ENCODE data around the gene SLC52A1. TPM values are rescaled to one million over a fixed set of nuclear protein-coding genes. Genes with fewer than 3 reads are reported as not detected.
A peak's percentile ranks its signal among the peaks of the same experiment; 100 is the strongest.

Gene SLC52A1
- polyA plus RNA-seq, 3 donors, result not detected

- H3K27me3 ChIP-seq (ENCODE audit: control insufficient read depth in 2 of 2, insufficient read depth in 2 of 2, low read length in 2 of 2), result peaks cover 0 to 10% of the 10 kb centered on the region in 2 donors
- no peak for DNase-seq
- no peak overlapping the region for H3K9ac ChIP-seq (ENCODE audit: insufficient read depth, low read length, poor library complexity, severe bottlenecking)
- TF ChIP-seq CTCF (IDR thresholded peaks at IDR 0.05), result no peak
- peaks cover 37 to 40% of the 10 kb centered on the region in 2 donors for H3K36me3 ChIP-seq (replicated peaks in 1 of 2; ENCODE audit: control insufficient read depth in 1 of 2, insufficient read depth in 2 of 2, low read length in 2 of 2)
- Mint-ChIP-seq H3K36me3 (peaks cover 44 to 47% of the 10 kb centered on the region in 2 donors), H3K4me3 (peak overlapping the region; percentile 85 to 91), H3K9me3 (peaks cover 0 to 2% (median 0%) of the 10 kb centered on the region in 7 donors), H3K27me3 (ENCODE audit: low read depth in 3 of 3) (peaks cover 17 to 30% (median 18%) of the 10 kb centered on the region in 3 donors), H3K4me1 (peaks cover 34% of the 10 kb centered on the region), H3K27ac (peak overlapping the region in 1 of 7 donors; percentile 51)
- H3K79me2 ChIP-seq (ENCODE audit: insufficient read depth, low read length), result peaks cover 9% of the 10 kb centered on the region
- H2AFZ ChIP-seq (ENCODE audit: insufficient read depth, low read depth, low read length, poor library complexity, severe bottlenecking), result no peak overlapping the region
- no peaks in the 10 kb centered on the region for H3K9me3 ChIP-seq (replicated peaks in 1 of 2; ENCODE audit: control insufficient read depth in 1 of 2, insufficient read depth in 1 of 2, low read length in 2 of 2)
- H3K27ac ChIP-seq (ENCODE audit: low read depth in 1 of 2, low read length in 2 of 2), result no peak overlapping the region
- peaks cover 21 to 29% of the 10 kb centered on the region in 2 donors for H3K4me1 ChIP-seq (ENCODE audit: control insufficient read depth in 1 of 2, insufficient read depth in 2 of 2, low read length in 2 of 2)
- intact Hi-C loops (cut with micrococcal nuclease), result loop anchor here (5.0 kb wide), 2 partner anchors 33 to 192 kb away; partner anchors contain the start of gene PLD2 (in 1 of the 2)
- H3K4me3 ChIP-seq (replicated peaks in 1 of 3; ENCODE audit: low read depth in 2 of 3, low read length in 3 of 3), result peak overlapping the region in 1 of 3 experiments; percentile 89
- peak overlapping the region; percentile 89 for H3K4me2 ChIP-seq (replicated peaks; ENCODE audit: extremely low read depth, low read length, poor library complexity, severe bottlenecking)
- peaks cover 26% of the 10 kb centered on the region for H4K20me1 ChIP-seq (ENCODE audit: insufficient read depth, low read length)
- WGBS (ENCODE audit: insufficient coverage), result 90% methylated on average over 12 of the region's 12 CpGs
These were observed 35.7 kb downstream of the SLC52A1 start for GRCh38 chr17:4999430-5000093.

- H3K36me3 ChIP-seq (replicated peaks in 1 of 2; ENCODE audit: control insufficient read depth in 1 of 2, insufficient read depth in 2 of 2, low read length in 2 of 2), result peaks cover 30 to 33% of the 10 kb centered on the region in 2 donors
- no peak for DNase-seq
- peaks cover 26% of the 10 kb centered on the region for H4K20me1 ChIP-seq (ENCODE audit: insufficient read depth, low read length)
- Mint-ChIP-seq H3K27me3 (ENCODE audit: low read depth in 3 of 3) (peaks cover 17 to 31% (median 18%) of the 10 kb centered on the region in 3 donors), H3K4me1 (peaks cover 34% of the 10 kb centered on the region), H3K9me3 (peaks cover 0 to 2% (median 0%) of the 10 kb centered on the region in 7 donors), H3K27ac (peak overlapping the region in 1 of 7 donors; percentile 77), H3K36me3 (peaks cover 37 to 40% of the 10 kb centered on the region in 2 donors), H3K4me3 (peak overlapping the region; percentile 85 to 91)
- H3K79me2 ChIP-seq (ENCODE audit: insufficient read depth, low read length), result peaks cover 9% of the 10 kb centered on the region
- H3K4me1 ChIP-seq (ENCODE audit: control insufficient read depth in 1 of 2, insufficient read depth in 2 of 2, low read length in 2 of 2), result peaks cover 21 to 29% of the 10 kb centered on the region in 2 donors
- intact Hi-C loops (cut with micrococcal nuclease), result loop anchor here (5.0 kb wide), 2 partner anchors 33 to 192 kb away; partner anchors contain the start of gene PLD2 (in 1 of the 2)
- peak overlapping the region; percentile 52 to 89 (median 68) for H3K4me3 ChIP-seq (replicated peaks in 1 of 3; ENCODE audit: low read depth in 2 of 3, low read length in 3 of 3)
- H3K9ac ChIP-seq (ENCODE audit: insufficient read depth, low read length, poor library complexity, severe bottlenecking), result peak overlapping the region; percentile 73
- peak overlapping the region; percentile 89 for H3K4me2 ChIP-seq (replicated peaks; ENCODE audit: extremely low read depth, low read length, poor library complexity, severe bottlenecking)
- no peaks in the 10 kb centered on the region for H3K9me3 ChIP-seq (replicated peaks in 1 of 2; ENCODE audit: control insufficient read depth in 1 of 2, insufficient read depth in 1 of 2, low read length in 2 of 2)
- TF ChIP-seq CTCF (IDR thresholded peaks at IDR 0.05), result no peak
- 60% methylated on average over 10 of the region's 14 CpGs for WGBS (ENCODE audit: insufficient coverage)
- peak overlapping the region in 1 of 2 donors; percentile 45 for H3K27ac ChIP-seq (ENCODE audit: low read depth in 1 of 2, low read length in 2 of 2)
- H2AFZ ChIP-seq (ENCODE audit: insufficient read depth, low read depth, low read length, poor library complexity, severe bottlenecking), result peak overlapping the region; percentile 89
- peaks cover 0 to 10% of the 10 kb centered on the region in 2 donors for H3K27me3 ChIP-seq (ENCODE audit: control insufficient read depth in 2 of 2, insufficient read depth in 2 of 2, low read length in 2 of 2)
These were observed 36.3 kb downstream of the SLC52A1 start for GRCh38 chr17:4998732-4999429.
